Measurements from ENCODE around the gene ENOX2.
A peak's percentile ranks its signal among the peaks of the same experiment; 100 is the strongest.

Gene ENOX2

DNA sequence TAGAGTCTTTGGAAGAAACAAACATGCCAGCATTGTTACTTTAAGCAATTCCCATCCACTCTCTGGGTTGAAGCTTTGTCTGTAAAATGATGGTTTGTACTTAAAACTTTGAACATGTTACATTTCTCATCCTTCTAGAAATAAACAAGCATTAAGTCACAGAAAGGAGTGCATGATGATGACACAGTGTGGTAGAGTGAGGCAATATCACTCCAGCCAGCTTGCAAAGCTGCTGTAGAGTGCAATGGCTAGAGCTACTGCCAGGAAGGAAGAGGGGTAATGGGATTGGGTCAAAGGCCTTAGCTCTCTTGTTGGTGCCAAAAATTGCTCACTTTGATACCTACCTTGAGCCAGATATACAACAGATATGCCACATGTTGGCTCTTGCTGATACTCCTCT, 12.3 kb upstream of the ENOX2 start:
- Histone ChIP-seq H3K36me3 (ENCODE audit: control insufficient read depth, insufficient read depth, low read length) (no peaks in the 10 kb centered on the region), H3K4me3 (ENCODE audit: insufficient read depth, low read depth, low read length) (no peak overlapping the region)

GRCh38 chrX:130909469-130910136, 6.6 kb upstream of the ENOX2 start:
- Histone ChIP-seq H3K27me3 (ENCODE audit: control insufficient read depth, insufficient read depth, low read length, poor library complexity, severe bottlenecking) (no peaks in the 10 kb centered on the region), H3K4me1 (ENCODE audit: control insufficient read depth, insufficient read depth, low read length) (no peaks in the 10 kb centered on the region), H3K9me3 (ENCODE audit: control insufficient read depth, low read length) (no peaks in the 10 kb centered on the region), H3K36me3 (ENCODE audit: control insufficient read depth, insufficient read depth, low read length) (no peaks in the 10 kb centered on the region), H3K4me3 (ENCODE audit: insufficient read depth, low read depth, low read length) (no peak overlapping the region), H3K27ac (ENCODE audit: insufficient read depth, low read depth, low read length, poor library complexity, severe bottlenecking) (no peak overlapping the region)
- WGBS, 2 experiments: 83 to 92% methylated on average over 2 of the region's 2 CpGs

More for the DNA sequence above, 12.3 kb upstream of the ENOX2 start:
- Histone ChIP-seq H3K27me3 (ENCODE audit: control insufficient read depth, insufficient read depth, low read length, poor library complexity, severe bottlenecking) (no peaks in the 10 kb centered on the region), H3K27ac (ENCODE audit: insufficient read depth, low read depth, low read length, poor library complexity, severe bottlenecking) (no peak overlapping the region), H3K4me1 (ENCODE audit: control insufficient read depth, insufficient read depth, low read length) (no peaks in the 10 kb centered on the region), H3K9me3 (ENCODE audit: control insufficient read depth, low read length) (no peaks in the 10 kb centered on the region)

GRCh38 chrX:130906776-130907175, 3.8 kb upstream of the ENOX2 start:
- H3K36me3 ChIP-seq (ENCODE audit: control insufficient read depth, insufficient read depth, low read length): no peaks in the 10 kb centered on the region
- H3K27me3 ChIP-seq (ENCODE audit: control insufficient read depth, insufficient read depth, low read length, poor library complexity, severe bottlenecking): no peaks in the 10 kb centered on the region
- H3K9me3 ChIP-seq (ENCODE audit: control insufficient read depth, low read length): no peaks in the 10 kb centered on the region
- no peak overlapping the region for H3K4me3 ChIP-seq (ENCODE audit: insufficient read depth, low read depth, low read length)
- H3K4me1 ChIP-seq (ENCODE audit: control insufficient read depth, insufficient read depth, low read length): no peaks in the 10 kb centered on the region
- H3K27ac ChIP-seq (ENCODE audit: insufficient read depth, low read depth, low read length, poor library complexity, severe bottlenecking): no peak overlapping the region
- WGBS, 2 experiments: 60 to 87% methylated on average over 1 of the region's 1 CpG

GRCh38 chrX:130902446-130902782, 595 bp downstream of the ENOX2 start:
- Histone ChIP-seq H3K9me3 (ENCODE audit: control insufficient read depth, low read length) (no peaks in the 10 kb centered on the region), H3K4me1 (ENCODE audit: control insufficient read depth, insufficient read depth, low read length) (no peaks in the 10 kb centered on the region), H3K4me3 (ENCODE audit: insufficient read depth, low read depth, low read length) (peak overlapping the region; percentile 59), H3K36me3 (ENCODE audit: control insufficient read depth, insufficient read depth, low read length) (no peaks in the 10 kb centered on the region), H3K27me3 (ENCODE audit: control insufficient read depth, insufficient read depth, low read length, poor library complexity, severe bottlenecking) (no peaks in the 10 kb centered on the region), H3K27ac (ENCODE audit: insufficient read depth, low read depth, low read length, poor library complexity, severe bottlenecking) (no peak overlapping the region)
- 0% methylated on average over 11 of the region's 11 CpGs for WGBS, 2 experiments

- Histone ChIP-seq H3K4me1 (ENCODE audit: control insufficient read depth, insufficient read depth, low read length) (no peaks in the 10 kb centered on the region), H3K27ac (ENCODE audit: insufficient read depth, low read depth, low read length, poor library complexity, severe bottlenecking) (no peak overlapping the region), H3K27me3 (ENCODE audit: control insufficient read depth, insufficient read depth, low read length, poor library complexity, severe bottlenecking) (no peaks in the 10 kb centered on the region), H3K36me3 (ENCODE audit: control insufficient read depth, insufficient read depth, low read length) (no peaks in the 10 kb centered on the region), H3K4me3 (ENCODE audit: insufficient read depth, low read depth, low read length) (no peak overlapping the region), H3K9me3 (ENCODE audit: control insufficient read depth, low read length) (no peaks in the 10 kb centered on the region)
- 95 to 98% methylated on average over 8 of the region's 9 CpGs for WGBS, 2 experiments
These were observed 6.1 kb downstream of the ENOX2 start for GRCh38 chrX:130896802-130897501.

- no peaks in the 10 kb centered on the region for H3K9me3 ChIP-seq (ENCODE audit: control insufficient read depth, low read length)
- H3K4me3 ChIP-seq (ENCODE audit: insufficient read depth, low read depth, low read length): no peak overlapping the region
- H3K27me3 ChIP-seq (ENCODE audit: control insufficient read depth, insufficient read depth, low read length, poor library complexity, severe bottlenecking): no peaks in the 10 kb centered on the region
- no peaks in the 10 kb centered on the region for H3K36me3 ChIP-seq (ENCODE audit: control insufficient read depth, insufficient read depth, low read length)
- H3K4me1 ChIP-seq (ENCODE audit: control insufficient read depth, insufficient read depth, low read length): no peaks in the 10 kb centered on the region
- 79 to 83% methylated on average over 1 of the region's 1 CpG for WGBS, 2 experiments
- no peak overlapping the region for H3K27ac ChIP-seq (ENCODE audit: insufficient read depth, low read depth, low read length, poor library complexity, severe bottlenecking)
These were observed 7.0 kb downstream of the ENOX2 start for GRCh38 chrX:130896026-130896425.

- H3K27me3 ChIP-seq (ENCODE audit: control insufficient read depth, insufficient read depth, low read length, poor library complexity, severe bottlenecking): no peaks in the 10 kb centered on the region
- H3K27ac ChIP-seq (ENCODE audit: insufficient read depth, low read depth, low read length, poor library complexity, severe bottlenecking): no peak overlapping the region
These were observed 7.7 kb downstream of the ENOX2 start for GRCh38 chrX:130895299-130895698.

GRCh38 chrX:130893356-130894085, 9.5 kb downstream of the ENOX2 start:
- Histone ChIP-seq H3K27me3 (ENCODE audit: control insufficient read depth, insufficient read depth, low read length, poor library complexity, severe bottlenecking) (no peaks in the 10 kb centered on the region), H3K4me3 (ENCODE audit: insufficient read depth, low read depth, low read length) (no peak overlapping the region), H3K27ac (ENCODE audit: insufficient read depth, low read depth, low read length, poor library complexity, severe bottlenecking) (no peak overlapping the region), H3K4me1 (ENCODE audit: control insufficient read depth, insufficient read depth, low read length) (no peaks in the 10 kb centered on the region), H3K9me3 (ENCODE audit: control insufficient read depth, low read length) (no peaks in the 10 kb centered on the region), H3K36me3 (ENCODE audit: control insufficient read depth, insufficient read depth, low read length) (no peaks in the 10 kb centered on the region)
- WGBS, 2 experiments: 87 to 88% methylated on average over 4 of the region's 4 CpGs

More at GRCh38 chrX:130895299-130895698, 7.7 kb downstream of the ENOX2 start:
- H3K9me3 ChIP-seq (ENCODE audit: control insufficient read depth, low read length): no peaks in the 10 kb centered on the region
- H3K4me1 ChIP-seq (ENCODE audit: control insufficient read depth, insufficient read depth, low read length): no peaks in the 10 kb centered on the region
- H3K4me3 ChIP-seq (ENCODE audit: insufficient read depth, low read depth, low read length): no peak overlapping the region
- WGBS, 2 experiments: 86 to 100% methylated on average over 2 of the region's 2 CpGs
- H3K36me3 ChIP-seq (ENCODE audit: control insufficient read depth, insufficient read depth, low read length): no peaks in the 10 kb centered on the region

- Histone ChIP-seq H3K9me3 (ENCODE audit: control insufficient read depth, low read length) (no peaks in the 10 kb centered on the region), H3K4me3 (ENCODE audit: insufficient read depth, low read depth, low read length) (no peak overlapping the region), H3K27ac (ENCODE audit: insufficient read depth, low read depth, low read length, poor library complexity, severe bottlenecking) (no peak overlapping the region), H3K27me3 (ENCODE audit: control insufficient read depth, insufficient read depth, low read length, poor library complexity, severe bottlenecking) (no peaks in the 10 kb centered on the region), H3K36me3 (ENCODE audit: control insufficient read depth, insufficient read depth, low read length) (no peaks in the 10 kb centered on the region), H3K4me1 (ENCODE audit: control insufficient read depth, insufficient read depth, low read length) (no peaks in the 10 kb centered on the region)
- 73 to 84% methylated on average over 3 to 6 of the region's 6 CpGs for WGBS, 2 experiments
These were observed 15.6 kb downstream of the ENOX2 start for GRCh38 chrX:130887376-130887775.

DNA sequence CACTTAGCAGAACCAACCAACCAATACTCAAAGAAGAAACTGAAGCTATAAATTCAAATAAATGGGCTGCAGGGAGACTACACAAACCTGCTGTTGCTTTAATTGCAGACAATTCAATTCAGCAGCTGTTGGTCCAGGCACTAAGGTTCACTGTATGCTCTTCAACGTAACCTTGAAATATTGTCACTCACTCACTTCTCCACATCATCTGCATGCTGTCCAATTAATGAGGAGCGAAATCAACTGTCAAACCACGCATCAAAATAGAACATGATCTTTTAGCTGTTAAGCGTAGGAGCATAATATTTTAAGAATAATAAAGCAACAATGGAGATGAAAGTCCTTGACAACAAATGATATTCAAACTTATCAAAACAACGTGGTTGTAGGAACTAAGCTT, 17.0 kb downstream of the ENOX2 start:
- H3K9me3 ChIP-seq (ENCODE audit: control insufficient read depth, low read length): no peaks in the 10 kb centered on the region
- H3K36me3 ChIP-seq (ENCODE audit: control insufficient read depth, insufficient read depth, low read length): no peaks in the 10 kb centered on the region
- no peaks in the 10 kb centered on the region for H3K4me1 ChIP-seq (ENCODE audit: control insufficient read depth, insufficient read depth, low read length)
- no peak overlapping the region for H3K4me3 ChIP-seq (ENCODE audit: insufficient read depth, low read depth, low read length)
- H3K27me3 ChIP-seq (ENCODE audit: control insufficient read depth, insufficient read depth, low read length, poor library complexity, severe bottlenecking): no peaks in the 10 kb centered on the region
- 86 to 92% methylated on average over 1 to 3 of the region's 5 CpGs for WGBS, 2 experiments
- no peak overlapping the region for H3K27ac ChIP-seq (ENCODE audit: insufficient read depth, low read depth, low read length, poor library complexity, severe bottlenecking)

All from ectodermal cell (in vitro differentiated cells).